SKM-1 (cell line): Measurements from ENCODE around the gene TMEM236.

Experiments used
- DNase-seq: peaks from one replicate; lab custom pipeline; 2025; ENCODE audit not compliant: unreplicated experiment; lab: John Stamatoyannopoulos, UW

Gene TMEM236

DNA sequence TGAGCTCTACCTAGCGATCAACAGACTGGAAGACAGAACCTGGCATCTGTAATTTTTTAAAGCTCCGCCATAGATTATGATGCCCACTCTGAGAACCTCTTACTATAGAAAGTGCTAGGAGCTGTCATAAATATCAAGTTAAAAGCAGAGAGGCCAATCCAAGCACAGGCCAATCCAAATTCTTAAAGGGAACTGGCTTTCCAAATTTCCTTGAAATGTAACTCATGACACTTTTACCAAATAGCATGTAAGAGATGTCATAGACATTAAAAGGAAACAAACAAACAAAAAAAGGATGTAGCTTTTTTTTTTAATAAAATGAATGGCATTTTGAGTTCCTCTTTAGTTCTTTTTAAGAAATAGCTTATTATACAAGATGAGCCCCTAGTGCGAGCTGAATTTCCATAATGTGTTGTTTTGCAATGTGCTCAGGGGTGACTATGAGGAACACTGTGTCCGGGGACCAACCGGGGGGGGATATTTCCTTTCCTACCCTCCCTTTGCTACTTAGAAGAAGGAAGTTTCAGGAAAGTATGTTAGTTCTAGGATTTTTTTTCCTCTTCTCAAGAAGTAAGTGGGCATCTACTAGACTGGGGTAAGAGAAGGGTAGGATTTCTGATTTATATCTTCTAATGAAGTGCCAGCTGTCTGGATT, 33.4 kb downstream of the TMEM236 start:
- DNase-seq, result peak; percentile 0

DNA sequence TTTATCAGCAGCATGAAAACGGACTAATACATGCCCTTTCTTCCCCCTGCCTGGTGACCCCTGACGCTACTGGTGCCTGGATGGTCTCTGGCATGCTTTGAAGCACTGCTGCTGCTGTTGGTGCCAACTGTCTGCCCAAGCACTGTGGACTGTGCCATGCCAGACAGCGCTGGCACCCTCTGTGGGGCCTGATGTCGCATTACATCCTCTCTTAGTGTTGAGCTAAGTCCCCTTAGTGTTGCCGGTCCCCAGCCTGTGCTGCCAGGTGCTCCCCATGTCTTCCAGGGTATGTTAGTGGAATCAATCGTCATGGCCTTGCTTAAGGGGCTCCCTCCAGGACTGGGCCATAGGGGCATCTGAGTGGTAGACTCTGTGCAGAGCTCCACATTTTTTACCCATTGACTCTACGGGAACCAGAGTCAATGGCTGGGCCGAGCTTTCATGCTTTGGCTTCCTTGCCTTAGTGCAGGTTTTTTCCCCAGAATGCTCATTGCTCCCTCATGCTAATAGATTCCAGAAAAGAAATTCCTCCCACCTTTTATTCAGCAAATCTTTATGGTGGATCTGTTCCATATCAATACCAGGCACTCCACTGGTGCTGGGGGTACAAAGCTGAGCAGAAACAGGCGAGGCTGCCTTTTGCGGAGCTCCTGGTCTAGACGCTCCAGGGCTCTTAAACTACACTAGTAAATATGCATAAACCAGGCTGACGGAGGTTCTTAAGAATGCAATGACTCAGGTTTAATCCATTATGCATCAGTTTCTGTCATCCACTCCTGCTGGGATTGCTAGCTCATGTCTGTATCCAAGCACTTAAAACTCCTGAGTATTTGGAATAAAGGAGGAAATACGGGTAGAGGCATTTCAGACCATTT, 35.3 kb downstream of the TMEM236 start:
- no peak for DNase-seq

DNA sequence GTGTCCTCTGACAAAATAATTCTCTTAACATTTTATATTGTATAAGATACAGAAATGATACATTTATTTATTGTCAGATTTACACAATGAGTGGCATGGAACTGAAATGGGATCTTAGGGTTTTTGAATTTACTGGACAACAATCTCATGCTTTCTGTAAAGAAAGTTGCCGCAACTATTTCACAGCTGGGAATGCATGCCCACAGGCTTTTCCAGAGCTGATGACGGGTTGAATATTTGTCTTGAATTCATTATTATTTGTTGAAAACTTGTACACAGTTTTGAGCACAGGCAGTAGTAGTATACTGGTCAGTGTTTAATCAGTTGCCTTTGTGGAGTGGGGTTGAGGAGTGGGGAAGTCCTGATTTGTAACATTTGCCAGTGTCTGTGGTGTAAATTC, 36.6 kb downstream of the TMEM236 start:
- no peak for DNase-seq

DNA sequence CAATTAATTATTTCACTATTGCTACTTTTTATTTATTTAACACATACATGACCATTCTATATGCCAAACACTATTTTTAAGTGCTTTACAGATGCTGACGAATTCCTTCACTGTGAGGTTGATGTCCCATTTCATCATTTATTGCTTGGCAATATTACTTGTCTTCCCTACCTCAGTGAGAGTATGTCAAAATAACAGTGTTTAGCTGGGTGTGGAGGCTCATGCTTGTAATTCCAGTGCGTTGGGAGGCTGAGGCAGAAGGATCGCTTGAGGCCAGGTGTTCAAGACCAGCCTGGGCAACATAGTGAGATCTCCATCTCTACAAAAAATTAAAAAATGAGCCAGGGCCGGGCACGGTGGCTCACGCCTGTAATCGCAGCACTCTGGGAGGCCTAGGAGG, 37.4 kb downstream of the TMEM236 start:
- no peak for DNase-seq

DNA sequence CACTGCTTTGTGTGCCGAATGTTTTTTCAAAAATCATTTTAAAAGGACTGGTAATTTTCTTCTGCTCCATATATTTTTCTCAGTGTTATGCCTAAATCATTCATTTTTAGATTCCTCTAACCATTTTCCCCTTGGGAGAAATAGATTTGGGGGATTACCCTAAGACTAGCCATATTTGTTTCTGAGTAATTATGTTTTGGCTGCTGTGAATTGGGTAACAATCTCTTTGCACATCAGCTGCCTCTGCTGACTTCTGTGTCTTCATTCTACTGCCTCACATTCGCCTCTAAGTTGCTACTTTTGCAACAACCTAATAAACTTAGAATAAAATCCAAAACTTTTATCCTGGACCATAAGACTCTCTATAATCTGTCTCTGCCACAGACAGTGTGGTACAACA, 38.6 kb downstream of the TMEM236 start:
- DNase-seq, result no peak

DNA sequence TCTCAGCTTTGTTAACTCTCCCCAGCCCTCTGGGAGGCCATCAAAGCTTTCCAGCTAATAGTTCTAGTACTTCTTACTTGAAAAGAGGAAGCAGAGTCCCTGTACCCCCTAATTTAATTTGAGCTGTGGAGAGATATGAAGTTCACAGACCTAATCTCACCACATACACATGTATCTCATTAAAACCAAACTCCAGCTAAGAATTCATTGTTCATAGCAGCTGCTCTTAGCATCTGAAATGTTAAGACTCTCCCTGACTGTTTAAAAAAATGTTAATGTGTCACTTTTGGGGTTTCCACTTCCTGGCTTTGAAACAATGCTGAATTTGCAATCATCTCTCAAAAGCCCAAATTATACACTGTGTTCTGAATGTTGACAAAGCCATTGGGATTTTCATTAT, 41.0 kb downstream of the TMEM236 start:
- DNase-seq, result no peak

DNA sequence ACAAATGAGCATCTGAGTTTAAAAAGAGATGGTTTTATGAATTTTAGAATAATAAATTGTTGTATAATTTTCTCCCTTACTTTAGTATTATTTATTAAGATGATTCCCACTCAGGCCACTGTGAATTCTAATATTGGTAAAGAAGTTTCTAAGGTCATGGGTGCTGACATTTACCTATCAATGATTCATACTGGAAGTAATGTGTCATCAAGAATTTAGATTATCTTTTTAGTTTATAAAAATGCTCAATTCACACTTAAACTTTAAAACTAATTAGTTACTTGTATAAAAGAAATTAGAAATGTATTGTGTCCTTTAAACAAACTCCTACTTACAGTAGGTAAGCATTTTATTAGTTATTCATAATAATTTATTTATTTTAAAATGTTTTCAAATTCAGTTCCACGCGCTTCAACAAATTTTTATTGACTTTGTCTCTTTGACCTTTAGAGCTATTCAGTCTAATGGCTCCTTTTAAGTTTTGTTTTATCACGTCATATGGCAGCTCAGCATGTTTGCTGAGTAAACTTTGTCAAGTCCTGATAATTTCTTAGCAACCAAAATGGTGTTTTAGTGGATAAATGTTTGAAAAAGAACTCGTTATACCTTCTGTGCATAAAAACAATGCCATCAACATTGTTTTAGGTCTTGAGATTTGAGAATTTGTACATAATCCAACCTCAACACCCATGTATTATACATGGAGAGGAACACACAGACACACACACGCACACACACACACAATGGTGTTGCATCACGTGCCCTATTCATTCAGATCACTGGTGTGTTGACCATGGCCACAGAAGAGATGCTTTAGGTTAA, 42.0 kb downstream of the TMEM236 start:
- no peak for DNase-seq

DNA sequence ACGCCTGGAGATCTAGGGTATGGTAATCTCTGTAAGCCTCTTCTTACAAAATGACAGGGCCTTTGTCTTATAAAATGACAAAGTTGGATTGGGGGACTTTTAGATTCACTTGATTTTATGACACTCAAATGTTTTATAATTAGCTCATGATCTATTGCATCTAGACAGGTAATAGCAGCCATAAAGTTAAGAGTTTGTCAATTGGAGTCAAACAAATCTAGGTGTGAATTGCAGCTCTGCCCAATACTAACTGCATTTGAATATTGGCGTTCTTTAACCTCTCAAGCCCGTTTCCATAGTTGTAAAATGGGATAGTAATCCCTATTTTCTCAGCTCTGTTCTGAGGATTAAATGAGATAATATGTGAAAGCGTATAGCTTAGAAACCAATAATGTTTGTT, 43.1 kb downstream of the TMEM236 start:
- DNase-seq, result no peak

DNA sequence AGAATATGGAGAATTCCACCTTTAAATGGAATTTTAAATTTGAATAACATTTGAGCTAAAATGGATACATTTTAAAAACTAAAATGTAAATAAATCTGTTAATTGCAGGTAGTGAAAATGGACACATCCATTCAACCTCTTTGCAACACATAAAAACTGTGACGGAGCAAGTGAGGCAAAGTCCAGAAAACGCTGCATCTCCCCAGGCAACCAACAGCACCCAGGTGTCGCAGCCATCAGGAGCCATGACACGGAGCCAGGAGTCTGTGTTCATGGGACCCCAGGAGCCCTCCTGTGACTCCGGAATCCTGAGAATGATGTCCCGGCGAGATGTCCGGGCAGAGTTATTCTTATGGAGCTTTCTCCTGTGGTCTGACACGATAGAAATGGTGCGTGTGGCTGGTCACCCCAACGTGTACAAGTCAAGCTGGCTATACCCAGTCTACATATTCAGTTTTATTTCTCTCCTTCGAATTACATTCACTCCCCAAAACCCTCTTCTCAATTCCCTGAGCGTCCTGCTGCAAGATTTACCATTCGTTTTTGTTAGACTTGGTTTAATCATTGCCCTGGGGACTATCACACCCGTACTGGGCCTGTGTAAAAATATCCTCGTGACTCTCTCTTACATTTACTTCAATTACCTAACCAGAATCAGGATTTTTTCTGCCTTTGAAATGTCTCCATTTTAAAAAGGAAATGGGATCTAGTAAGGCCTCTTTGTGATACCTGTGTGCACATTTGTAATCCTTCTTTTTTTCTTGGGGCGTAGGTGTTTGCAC, 44.0 kb downstream of the TMEM236 start:
- DNase-seq, result no peak

DNA sequence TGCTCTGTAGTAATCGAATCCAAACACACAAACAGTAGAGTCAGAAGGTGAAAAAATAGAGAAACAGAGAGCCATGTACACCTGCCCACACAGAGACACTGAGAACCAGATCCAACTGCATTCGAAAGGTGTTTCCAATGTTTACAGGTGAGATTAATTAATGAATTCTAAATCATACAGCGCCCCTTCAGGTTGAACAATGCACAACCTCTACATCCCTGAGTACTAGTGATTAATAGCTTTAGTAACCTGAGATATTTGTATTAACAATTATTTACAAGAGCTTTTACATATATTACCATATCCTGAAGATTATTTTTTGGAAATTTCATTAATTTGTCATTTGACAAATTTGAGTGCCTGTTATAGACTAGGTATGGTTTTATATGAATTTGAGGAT, 49.5 kb downstream of the TMEM236 start:
- no peak for DNase-seq

DNA sequence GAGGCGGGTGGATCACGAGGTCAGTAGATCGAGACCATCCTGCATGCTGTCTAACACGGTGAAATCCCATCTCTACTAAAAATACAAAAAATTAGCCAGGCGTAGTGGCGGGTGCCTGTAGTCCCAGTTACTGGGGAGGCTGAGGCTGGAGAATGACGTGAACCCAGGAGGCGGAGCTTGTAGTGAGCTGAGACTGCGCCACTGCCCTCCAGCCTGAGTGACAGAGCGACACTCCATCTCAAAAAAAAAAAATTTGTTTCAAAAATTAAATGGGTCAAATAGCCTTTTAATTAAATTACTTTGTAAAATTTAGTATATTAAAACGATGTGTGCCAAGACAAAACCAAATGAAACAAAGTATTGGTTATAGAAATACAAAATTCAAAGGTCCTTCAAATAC, 50.3 kb downstream of the TMEM236 start:
- DNase-seq, result no peak

DNA sequence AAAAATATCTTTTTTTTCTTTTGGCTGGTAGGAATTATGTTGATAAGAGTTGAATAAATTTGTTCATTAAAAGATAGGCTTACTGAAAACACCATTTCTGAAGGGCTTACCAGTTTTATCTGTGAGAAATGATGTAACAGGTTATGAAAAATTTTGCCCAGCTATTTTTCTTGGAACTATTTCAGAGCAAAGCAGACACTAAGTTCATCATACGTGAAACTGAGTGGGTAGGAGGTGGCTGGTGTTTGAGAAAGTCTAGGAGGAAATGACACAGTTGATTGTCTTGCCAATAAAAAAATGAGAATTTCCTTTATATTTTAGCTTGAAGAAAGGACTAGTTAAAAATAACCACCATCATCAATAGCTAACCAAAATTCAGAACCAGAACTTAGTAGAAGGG, 51.0 kb downstream of the TMEM236 start:
- no peak for DNase-seq

DNA sequence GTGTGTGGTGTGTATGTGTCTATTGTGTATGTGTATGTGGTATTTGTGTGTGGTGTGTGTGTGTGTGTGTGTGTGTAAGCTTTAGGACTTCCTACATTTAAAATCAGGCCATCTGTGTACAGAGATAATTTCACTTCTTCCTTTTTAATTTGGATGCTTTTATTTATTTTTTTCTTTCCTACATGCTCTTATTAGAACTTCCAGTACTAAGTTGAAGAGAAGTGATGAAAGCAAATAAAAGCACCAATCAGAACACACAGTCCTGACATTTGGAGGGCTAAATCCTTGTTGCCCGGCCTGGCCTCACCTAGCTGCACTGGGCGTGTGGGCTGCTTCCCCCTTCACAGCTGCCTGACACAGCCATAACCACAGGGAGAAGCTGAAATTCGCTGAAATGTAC, 53.3 kb downstream of the TMEM236 start:
- DNase-seq, result no peak

DNA sequence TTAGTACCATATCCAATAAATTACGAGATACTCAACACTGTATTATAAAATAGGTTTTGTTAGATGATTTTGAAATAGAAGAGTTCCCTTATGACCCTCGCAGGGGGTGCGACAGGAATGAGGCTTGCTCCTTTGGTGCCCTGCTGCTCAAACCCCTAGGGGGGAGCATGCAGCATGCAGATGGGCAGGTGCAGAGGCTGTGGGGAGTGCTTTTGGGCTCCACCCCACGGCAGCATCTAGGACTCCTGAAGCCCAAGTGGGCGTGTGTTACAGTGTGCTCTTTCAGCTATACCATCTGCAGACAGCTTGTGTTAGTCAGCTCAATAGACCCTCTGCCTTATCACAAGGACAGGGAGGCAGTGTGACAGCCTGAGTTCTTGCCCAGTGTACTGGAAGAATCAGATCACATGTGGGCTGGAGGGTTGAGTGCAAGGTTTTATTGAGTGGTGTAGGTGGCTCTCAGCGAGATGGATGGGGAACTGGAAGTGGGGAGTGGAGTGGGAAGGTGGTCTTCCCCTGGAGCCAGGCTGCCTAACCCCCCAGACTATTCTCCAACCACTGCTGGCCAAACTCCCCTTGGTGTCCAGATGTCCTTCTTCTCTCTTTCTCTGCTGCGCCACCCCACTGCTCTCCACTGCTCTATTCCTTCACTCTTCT, 54.0 kb downstream of the TMEM236 start:
- no peak for DNase-seq

DNA sequence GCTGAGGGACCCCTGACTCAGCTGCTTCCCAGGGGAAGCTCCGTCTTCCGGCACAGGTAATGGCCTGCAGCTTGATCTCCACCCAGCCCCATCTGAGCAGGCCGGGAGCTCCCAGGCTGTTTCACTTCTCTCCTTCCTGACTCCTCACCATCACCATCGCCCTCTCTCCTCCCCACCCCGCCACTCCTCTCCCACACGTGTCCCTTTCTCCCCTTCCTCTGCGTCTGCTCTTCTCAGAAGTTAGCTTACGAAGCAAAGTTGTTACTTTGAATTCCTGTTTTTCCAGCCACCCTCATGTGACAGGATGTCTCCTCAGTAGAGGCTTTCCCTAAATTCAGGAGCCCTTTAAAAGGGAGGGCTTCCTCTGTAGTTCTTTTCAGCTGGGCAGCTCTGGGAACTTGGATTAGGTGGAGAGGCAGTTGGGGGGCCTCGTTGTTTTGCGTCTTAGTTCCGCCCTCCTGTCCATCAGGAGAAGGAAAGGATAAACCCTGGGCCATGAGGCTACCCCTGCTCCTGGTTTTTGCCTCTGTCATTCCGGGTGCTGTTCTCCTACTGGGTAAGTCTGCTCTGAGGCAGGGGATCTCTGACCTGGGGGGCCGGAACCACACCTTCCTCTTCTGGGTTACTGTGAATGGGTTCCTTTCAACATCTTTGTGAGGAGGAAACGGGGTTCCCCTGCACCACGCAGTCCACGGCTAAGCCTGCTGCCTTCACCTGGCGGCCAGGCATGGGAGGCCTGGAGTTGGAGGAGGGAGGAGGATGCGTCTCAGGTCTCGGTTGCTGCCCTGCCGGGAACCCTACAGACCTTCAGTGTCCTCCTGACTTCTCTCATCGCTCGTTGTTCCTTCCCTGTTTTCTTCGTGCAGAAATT, 57.2 kb downstream of the TMEM236 start, which contains the start of gene MRC1:
Gene MRC1, plus strand, starts transcription at position 378 of the 871 bp plus-strand sequence. Its CDS starts 118 bp downstream, at position 496.
- DNase-seq, result no peak

DNA sequence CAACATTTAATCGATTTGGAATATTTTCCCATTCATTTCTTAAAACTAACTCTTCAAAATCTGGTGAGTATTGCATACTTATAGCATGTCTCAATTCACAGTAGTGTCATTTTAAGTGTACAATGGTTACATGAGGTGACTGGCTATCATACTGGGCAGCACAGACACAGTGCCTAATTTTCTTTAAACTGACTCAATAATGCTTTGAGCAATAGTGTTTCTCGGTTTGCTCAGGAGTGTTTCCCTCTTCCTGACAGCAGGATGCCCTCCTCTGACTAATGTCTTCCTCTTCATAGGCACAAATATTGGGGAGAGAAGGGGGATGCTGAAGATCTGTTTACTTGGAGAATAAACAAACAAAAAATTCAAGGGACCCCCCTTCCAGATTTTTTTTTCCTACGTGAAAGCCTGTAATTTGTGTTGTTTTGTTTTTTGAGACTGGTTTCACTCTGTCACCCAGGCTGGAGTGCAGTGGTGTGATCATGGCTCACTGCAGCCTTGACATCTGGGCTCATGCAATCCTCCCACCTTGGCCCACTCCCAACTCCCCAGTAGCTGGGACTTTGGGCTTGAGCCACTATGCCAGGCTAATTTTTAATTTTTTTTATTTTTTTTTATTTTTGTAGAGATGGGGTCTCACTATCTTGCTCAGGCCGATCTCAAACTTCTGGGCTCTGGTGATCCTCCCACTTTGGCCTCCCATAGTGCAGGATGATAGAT, 59.3 kb downstream of the TMEM236 start:
- DNase-seq, result no peak

DNA sequence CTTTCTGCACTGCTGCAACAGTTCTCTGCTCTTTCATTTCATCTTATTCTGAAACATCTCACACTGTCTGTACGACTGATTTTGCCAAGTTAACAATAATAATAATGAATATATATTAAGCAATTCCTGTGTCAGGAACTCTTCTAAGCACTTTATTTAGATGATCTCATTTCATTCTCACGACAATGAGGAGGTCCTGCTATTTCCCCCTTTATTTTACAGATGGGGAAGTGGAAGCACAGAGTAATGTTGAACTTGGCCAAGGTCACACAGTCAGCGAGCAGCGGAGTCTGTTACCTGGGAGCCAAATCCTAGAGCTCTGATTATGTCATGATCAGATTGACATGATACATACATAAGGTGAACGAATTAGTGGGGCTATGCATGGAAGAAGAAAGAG, 63.0 kb downstream of the TMEM236 start:
- DNase-seq, result no peak

DNA sequence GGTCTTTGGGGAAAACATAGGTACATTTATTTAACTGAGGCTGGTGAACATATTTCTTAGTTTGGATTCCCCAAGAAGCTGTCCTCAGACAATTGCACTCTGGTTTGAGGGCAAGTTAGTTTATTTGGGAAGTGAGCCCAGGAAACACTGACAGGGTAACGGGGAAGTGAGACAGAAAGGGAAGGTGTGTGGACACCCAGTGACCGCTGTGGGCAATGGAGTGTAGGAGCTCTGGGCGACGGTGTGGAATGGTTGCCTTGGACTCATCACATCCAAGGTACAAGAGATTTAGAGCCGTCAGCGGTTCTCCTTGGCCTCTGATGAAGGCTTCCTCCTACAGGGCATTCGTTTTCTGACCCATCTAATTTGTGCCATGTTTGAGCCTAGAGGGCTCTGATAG, 64.2 kb downstream of the TMEM236 start:
- DNase-seq, result no peak

DNA sequence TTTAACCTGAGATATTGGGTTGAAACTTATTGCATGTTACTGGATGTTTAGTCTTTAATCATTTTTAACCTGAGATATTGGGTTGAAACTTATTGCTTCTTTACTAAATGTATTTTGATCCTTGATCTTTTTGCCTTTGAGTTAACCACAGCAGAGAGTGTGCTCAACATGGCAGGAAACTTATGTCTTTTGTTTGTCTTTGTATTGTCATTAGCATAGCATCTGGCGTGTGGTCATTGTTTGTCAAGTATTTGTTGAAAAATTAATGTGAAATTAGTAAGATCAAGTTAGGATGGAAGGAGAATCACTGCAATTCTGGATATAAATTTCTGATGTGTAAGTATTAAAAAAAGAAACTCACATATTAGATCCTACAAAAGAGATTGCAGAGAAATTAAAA, 65.3 kb downstream of the TMEM236 start:
- DNase-seq, result no peak
